AG08395 (cell line): ENCODE data around the gene RHO.

ENCODE experiments used
- DNase-seq: peaks from one replicate; pipeline ENCODE4 v3.0.0; 2012; ENCODE audit warnings: mixed read lengths, low spot score

The RHO gene

GRCh38 chr3:129559565-129560079, 31.2 kb downstream of the RHO start:
- no peak for DNase-seq

GRCh38 chr3:129560269-129560787, 31.9 kb downstream of the RHO start:
- DNase-seq: peak; percentile 78

GRCh38 chr3:129560911-129561594, 32.6 kb downstream of the RHO start:
- DNase-seq: peak; percentile 94

GRCh38 chr3:129561619-129562248, 33.3 kb downstream of the RHO start:
- DNase-seq: no peak

- DNase-seq: no peak
Observed at GRCh38 chr3:129562803-129563202, 34.4 kb downstream of the RHO start.

- no peak for DNase-seq
Observed at GRCh38 chr3:129563332-129563731, 34.9 kb downstream of the RHO start.

GRCh38 chr3:129563850-129564535, 35.6 kb downstream of the RHO start:
- no peak for DNase-seq

GRCh38 chr3:129564981-129565644, 36.7 kb downstream of the RHO start:
- no peak for DNase-seq

GRCh38 chr3:129565902-129566301, 37.5 kb downstream of the RHO start:
- DNase-seq: no peak

- DNase-seq: no peak
Observed at GRCh38 chr3:129567176-129567705, 38.8 kb downstream of the RHO start.

GRCh38 chr3:129567939-129568338, 39.5 kb downstream of the RHO start:
- DNase-seq: no peak

- DNase-seq: no peak
Observed at GRCh38 chr3:129569856-129570255, 41.4 kb downstream of the RHO start.

GRCh38 chr3:129571605-129572547, 43.4 kb downstream of the RHO start:
- DNase-seq: no peak

GRCh38 chr3:129572603-129573002, 44.2 kb downstream of the RHO start:
- no peak for DNase-seq

- no peak for DNase-seq
Observed at GRCh38 chr3:129573493-129573892, 45.1 kb downstream of the RHO start.

- DNase-seq: no peak
Observed at GRCh38 chr3:129574206-129574605, 45.8 kb downstream of the RHO start.

- no peak for DNase-seq
Observed at GRCh38 chr3:129575233-129575996, 47.0 kb downstream of the RHO start.

GRCh38 chr3:129575997-129576384, 47.6 kb downstream of the RHO start:
- no peak for DNase-seq

GRCh38 chr3:129576514-129577352, 48.3 kb downstream of the RHO start:
- DNase-seq: no peak
